C4-2B (cell line): ENCODE results near the gene NFE2L2.
"Not testable (repeated sequence)": the region's sequence is repeated elsewhere in the genome, so short reads cannot be mapped to it uniquely, and the experiment has no call there.

Source experiments
- H3K27ac ChIP-seq: fragments of 450-650 bp; 2 replicates; pipeline ENCODE4 v1.5.1; 2017
- CTCF ChIP-seq: fragments of 450-650 bp; conservative IDR thresholded peaks from 2 replicates; pipeline ENCODE4 v1.5.1; 2017; ENCODE audit warnings: mild to moderate bottlenecking
- ZFX ChIP-seq: fragments of 450-650 bp; IDR thresholded peaks from 2 replicates; pipeline ENCODE4 v1.6.1; 2017

NFE2L2 gene

GRCh38 chr2:177187631-177188312 is 76.8 kb downstream of the NFE2L2 start:
- TF ChIP-seq CTCF (no peak), ZFX (no peak)

GRCh38 chr2:177186038-177186437 is 78.5 kb downstream of the NFE2L2 start:
- H3K27ac ChIP-seq, result not testable (repeated sequence)

More at GRCh38 chr2:177187631-177188312, 76.8 kb downstream of the NFE2L2 start:
- H3K27ac ChIP-seq, result no peak overlapping the region

- no peak overlapping the region for H3K27ac ChIP-seq
- TF ChIP-seq CTCF (no peak), ZFX (no peak)
These were observed 79.9 kb downstream of the NFE2L2 start for GRCh38 chr2:177184606-177185005.

GRCh38 chr2:177183860-177184259 is 80.7 kb downstream of the NFE2L2 start:
- no peak for TF ChIP-seq ZFX
- TF ChIP-seq CTCF, result no peak
- no peak overlapping the region for H3K27ac ChIP-seq
